GM12801 (cell line): Measurements from ENCODE around the gene ADAM17.

Experiments used
- TF ChIP-seq, protein P1 (sequence below): IDR thresholded peaks from one replicate; pipeline ENCODE4 v1.5.1; 2011; ENCODE audit warnings: control low read depth; ENCODE audit not compliant: insufficient read length; ENCODE audit errors: extremely low read depth

Gene ADAM17

DNA sequence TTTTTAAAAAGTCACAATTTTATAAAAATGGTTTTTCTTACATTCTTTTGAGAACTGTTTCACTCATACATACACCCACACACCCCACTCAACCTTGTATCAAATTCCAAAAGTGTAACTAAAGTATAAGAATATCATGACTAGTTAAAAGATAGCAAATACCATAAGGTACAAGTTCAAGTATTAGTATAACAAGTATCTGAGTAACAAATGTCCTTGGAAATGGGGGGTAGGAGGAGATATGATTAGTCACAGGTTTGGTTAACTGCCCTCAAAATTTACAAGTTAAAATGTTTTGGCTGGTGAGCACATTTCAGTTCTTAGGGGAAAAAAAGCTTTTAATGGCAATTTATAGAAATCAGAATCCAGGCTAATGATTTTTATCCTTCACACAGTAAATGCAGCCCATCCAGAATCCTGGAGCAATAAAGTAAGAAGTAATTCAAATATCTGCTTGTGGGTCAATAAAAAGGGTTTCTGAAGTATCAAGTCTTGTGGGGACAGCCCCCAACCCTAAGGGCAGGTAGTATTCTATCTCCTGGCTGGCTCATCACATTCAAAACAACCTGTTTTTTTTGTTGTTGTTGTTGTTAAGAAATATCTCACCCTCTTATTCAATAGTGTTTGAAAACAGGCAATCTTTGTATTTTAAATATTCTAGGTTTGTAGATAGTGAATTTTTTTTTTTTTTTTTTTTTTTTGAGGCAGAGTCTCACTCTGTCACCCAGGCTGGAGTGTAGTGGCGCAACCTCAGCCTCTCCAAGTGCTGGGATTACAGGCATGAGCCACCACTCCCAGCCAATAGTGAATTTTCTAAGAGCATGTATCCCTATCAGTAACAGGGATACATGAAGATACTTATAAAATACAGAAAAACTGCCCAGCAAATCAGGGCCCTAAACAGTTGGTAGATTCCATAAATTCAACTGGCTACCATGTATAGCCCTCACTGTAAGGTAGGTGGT is 66.8 kb downstream of the ADAM17 start:
- TF ChIP-seq, protein P1, sequence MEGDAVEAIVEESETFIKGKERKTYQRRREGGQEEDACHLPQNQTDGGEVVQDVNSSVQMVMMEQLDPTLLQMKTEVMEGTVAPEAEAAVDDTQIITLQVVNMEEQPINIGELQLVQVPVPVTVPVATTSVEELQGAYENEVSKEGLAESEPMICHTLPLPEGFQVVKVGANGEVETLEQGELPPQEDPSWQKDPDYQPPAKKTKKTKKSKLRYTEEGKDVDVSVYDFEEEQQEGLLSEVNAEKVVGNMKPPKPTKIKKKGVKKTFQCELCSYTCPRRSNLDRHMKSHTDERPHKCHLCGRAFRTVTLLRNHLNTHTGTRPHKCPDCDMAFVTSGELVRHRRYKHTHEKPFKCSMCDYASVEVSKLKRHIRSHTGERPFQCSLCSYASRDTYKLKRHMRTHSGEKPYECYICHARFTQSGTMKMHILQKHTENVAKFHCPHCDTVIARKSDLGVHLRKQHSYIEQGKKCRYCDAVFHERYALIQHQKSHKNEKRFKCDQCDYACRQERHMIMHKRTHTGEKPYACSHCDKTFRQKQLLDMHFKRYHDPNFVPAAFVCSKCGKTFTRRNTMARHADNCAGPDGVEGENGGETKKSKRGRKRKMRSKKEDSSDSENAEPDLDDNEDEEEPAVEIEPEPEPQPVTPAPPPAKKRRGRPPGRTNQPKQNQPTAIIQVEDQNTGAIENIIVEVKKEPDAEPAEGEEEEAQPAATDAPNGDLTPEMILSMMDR = no peak

DNA sequence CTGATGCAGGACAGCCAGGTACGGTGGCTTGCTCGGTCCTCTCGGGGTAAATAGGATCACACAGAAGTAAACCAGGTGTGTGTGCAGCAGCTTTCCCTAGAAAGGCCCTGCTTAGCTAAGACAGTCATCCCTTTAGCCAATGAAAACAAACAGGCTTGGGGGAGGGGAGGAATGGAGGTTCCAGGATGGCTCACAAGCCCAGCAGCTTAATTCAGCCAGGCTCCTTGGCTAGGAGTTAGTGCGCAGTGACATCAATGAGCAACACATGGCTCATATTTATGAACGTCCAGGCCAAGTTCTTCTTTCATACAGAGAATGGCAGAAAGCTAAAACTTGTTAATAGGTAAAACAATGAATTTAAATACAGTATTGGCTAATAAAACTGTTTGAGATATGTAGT is 71.1 kb downstream of the ADAM17 start:
- TF ChIP-seq, protein P1 = no peak

DNA sequence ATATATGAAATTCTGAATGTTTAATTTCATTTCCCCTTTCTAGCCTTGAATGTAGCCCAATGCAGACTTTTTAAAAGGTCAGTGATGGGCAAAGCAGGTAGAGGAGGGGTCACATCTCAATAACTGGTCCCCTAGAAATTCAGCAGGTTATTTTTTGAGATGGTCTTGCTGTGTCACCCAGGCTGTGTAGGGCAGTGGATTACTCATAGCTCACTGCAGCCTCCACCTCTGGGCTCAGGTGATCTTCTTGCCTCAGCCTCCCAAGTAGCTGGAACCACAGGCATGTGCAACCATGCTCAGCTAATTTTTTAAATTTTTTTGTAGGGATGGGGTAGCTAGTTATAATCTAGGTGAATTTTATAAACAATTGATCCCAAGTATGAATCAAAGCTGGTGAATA is 72.5 kb downstream of the ADAM17 start:
- TF ChIP-seq, protein P1 = no peak

DNA sequence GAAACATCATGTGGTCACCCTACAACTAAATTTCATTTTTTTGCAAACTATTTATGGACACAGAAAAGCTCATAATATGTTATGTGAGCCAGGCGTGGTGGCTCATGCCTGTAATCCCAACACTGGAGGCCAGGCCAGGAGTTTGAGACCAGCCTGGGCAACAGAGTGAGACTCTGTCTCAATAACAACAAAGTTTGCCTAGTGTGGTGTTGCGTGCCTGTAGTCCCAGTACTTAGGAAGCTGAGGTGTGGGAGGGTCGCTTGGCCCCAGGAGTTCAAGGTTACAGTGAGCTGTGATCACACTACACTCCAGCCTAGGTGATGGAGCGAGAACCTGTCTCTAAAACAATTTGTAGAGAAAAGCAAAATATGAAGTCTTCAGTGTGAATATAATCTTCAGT is 75.5 kb downstream of the ADAM17 start:
- TF ChIP-seq, protein P1 = no peak

DNA sequence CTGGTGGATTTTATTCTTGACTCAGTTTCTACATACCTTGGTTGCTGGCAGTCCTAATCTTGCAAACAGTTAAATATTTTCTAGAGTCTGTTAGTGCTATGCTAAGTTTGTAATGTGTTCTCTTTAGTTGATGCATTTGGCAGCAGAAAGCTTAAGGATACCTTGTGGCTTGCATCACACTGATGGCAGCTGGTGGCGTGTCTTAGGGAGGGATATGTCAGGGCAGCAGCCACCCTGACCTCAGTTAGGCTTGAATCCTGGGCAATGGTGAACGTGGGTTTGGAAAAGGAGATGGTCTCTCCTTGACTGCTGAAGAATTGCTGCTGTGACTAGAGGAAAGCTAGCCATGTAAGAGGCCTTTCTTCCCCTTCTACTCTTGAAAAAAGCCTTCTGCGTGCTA is 77.1 kb downstream of the ADAM17 start:
- TF ChIP-seq, protein P1 = no peak

DNA sequence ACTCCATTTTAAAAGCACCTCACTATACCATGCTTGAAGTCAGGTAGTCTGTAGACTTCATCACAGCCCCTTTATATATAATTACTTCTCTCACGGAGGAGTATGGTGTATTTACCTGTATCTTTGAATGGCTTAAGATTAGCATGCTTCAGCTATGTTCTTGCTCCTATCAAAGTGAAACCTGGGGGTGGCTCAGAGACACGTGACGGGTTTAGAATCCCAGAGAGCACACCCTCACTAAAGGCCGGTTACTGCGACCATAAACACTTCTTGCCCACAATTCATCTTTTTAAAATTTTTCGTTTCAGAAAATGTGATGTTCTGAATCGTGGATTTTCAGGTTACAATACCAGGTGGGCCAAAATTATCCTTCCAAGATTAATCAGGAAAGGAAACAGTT is 77.7 kb downstream of the ADAM17 start:
- TF ChIP-seq, protein P1 = no peak

DNA sequence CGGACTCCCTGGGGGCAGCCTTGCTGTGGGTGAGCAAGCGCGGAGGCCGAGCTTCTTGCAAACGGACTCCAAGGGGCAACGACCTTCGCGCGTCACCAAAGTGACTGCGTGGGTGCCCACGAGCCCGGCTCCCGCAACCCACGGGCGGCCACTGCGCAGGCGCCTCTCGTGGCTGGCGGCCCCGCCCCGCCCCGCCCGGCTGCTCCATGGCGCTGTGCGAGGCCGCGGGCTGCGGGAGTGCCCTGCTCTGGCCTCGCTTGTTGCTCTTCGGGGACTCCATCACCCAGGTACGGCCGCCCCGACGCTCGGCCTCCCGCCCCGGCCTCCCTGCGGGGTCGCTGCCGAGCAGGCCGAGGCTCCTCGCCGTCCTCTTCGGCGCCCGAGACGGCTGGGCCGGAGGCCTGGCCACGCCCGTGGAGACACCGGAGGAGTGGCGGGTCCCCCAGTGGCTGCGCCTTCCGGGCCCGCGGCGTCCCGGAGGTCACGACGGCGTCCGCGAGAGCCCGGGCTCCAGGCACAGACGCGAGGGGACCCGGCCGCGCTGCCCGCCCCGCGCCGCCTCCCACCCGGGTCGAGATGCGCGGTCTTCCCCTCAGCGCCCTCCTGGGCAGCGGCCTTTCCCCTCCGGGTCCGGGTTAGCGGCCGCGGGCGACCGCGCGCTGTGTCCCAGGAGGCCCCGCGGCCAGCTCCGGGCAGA is 81.1 kb downstream of the ADAM17 start, which contains the start of gene IAH1:
TSS of gene IAH1 (plus strand) at position 191 of the 697 bp plus-strand sequence. CDS start at position 207, 16 bp downstream.
- TF ChIP-seq, protein P1 = no peak
